ENCODE results near the gene GNA15.

Gene GNA15

GRCh38 chr19:3186891-3187661, 51.2 kb downstream of the GNA15 start:
- Histone ChIP-seq H3K27ac (replicated peaks; ENCODE audit: low read length) (no peak overlapping the region), H2AK5ac (ENCODE audit: low read depth, low read length) (peak overlapping the region; percentile 10), H3K36me3 (replicated peaks in 1 of 2; ENCODE audit: control insufficient read depth in 2 of 2, insufficient read depth in 2 of 2, low read length in 2 of 2) (peaks cover 6 to 11% of the 10 kb centered on the region in 2 donors), H3K4ac (ENCODE audit: low read length) (peak overlapping the region; percentile 37), H3K9me3 (replicated peaks in 1 of 2; ENCODE audit: control insufficient read depth in 2 of 2, insufficient read depth in 1 of 2, low read depth in 1 of 2, low read length in 2 of 2) (no peaks in the 10 kb centered on the region), H2AFZ (ENCODE audit: low read length) (no peak overlapping the region), H2BK12ac (ENCODE audit: low read length) (no peak overlapping the region), H3K14ac (ENCODE audit: low read length) (peak overlapping the region; percentile 99), H2BK5ac (ENCODE audit: low read length) (no peak overlapping the region), H4K91ac (ENCODE audit: low read depth, low read length, poor library complexity) (no peak overlapping the region), H3K4me1 (ENCODE audit: control insufficient read depth in 2 of 2, insufficient read depth in 1 of 2, low read depth in 1 of 2, low read length in 2 of 2) (peaks cover 6 to 12% of the 10 kb centered on the region in 2 donors), H3K4me3 (ENCODE audit: low read length in 2 of 2) (peak overlapping the region; percentile 75 to 94), H3K9ac (ENCODE audit: low read depth, low read length, poor library complexity) (peak overlapping the region; percentile 99), H3K27me3 (ENCODE audit: control insufficient read depth in 3 of 3, insufficient read depth in 3 of 3, low read depth in 1 of 3, low read length in 3 of 3) (no peaks in the 10 kb centered on the region), H3K79me1 (ENCODE audit: low read depth, low read length) (peaks cover 43% of the 10 kb centered on the region), H2BK120ac (ENCODE audit: low read depth, low read length) (no peak overlapping the region), H3K18ac (ENCODE audit: low read length) (no peak overlapping the region), H3K23ac (ENCODE audit: low read depth, low read length, poor library complexity) (no peak overlapping the region), H4K8ac (ENCODE audit: low read depth, low read length) (peak overlapping the region; percentile 30), H3K4me2 (ENCODE audit: insufficient read depth, low read length, poor library complexity, severe bottlenecking) (peak overlapping the region; percentile 93), H2BK15ac (ENCODE audit: low read length) (no peak overlapping the region)
- DNase-seq (ENCODE audit: low spot score), result no peak
- no CpG with 5 or more reads among the region's 23 CpGs for WGBS, 2 donors (ENCODE audit: extremely low coverage in 2 of 2, insufficient read length in 2 of 2, insufficient replicate concordance in 1 of 2)

GRCh38 chr19:3187662-3188511, 52.1 kb downstream of the GNA15 start:
- Histone ChIP-seq H3K4me3 (ENCODE audit: low read length in 2 of 2) (peak overlapping the region in 1 of 2 donors; percentile 75), H3K4me1 (ENCODE audit: control insufficient read depth in 2 of 2, insufficient read depth in 1 of 2, low read depth in 1 of 2, low read length in 2 of 2) (peaks cover 6 to 12% of the 10 kb centered on the region in 2 donors), H3K4ac (ENCODE audit: low read length) (peak overlapping the region; percentile 37), H2BK15ac (ENCODE audit: low read length) (no peak overlapping the region), H3K27me3 (ENCODE audit: control insufficient read depth in 3 of 3, insufficient read depth in 3 of 3, low read depth in 1 of 3, low read length in 3 of 3) (no peaks in the 10 kb centered on the region), H3K14ac (ENCODE audit: low read length) (no peak overlapping the region), H3K18ac (ENCODE audit: low read length) (no peak overlapping the region), H2AK5ac (ENCODE audit: low read depth, low read length) (no peak overlapping the region), H2BK5ac (ENCODE audit: low read length) (no peak overlapping the region), H4K91ac (ENCODE audit: low read depth, low read length, poor library complexity) (no peak overlapping the region), H3K36me3 (replicated peaks in 1 of 2; ENCODE audit: control insufficient read depth in 2 of 2, insufficient read depth in 2 of 2, low read length in 2 of 2) (peaks cover 6 to 11% of the 10 kb centered on the region in 2 donors), H3K4me2 (ENCODE audit: insufficient read depth, low read length, poor library complexity, severe bottlenecking) (no peak overlapping the region), H4K8ac (ENCODE audit: low read depth, low read length) (no peak overlapping the region), H3K27ac (replicated peaks; ENCODE audit: low read length) (no peak overlapping the region), H2BK120ac (ENCODE audit: low read depth, low read length) (no peak overlapping the region), H2BK12ac (ENCODE audit: low read length) (no peak overlapping the region), H3K23ac (ENCODE audit: low read depth, low read length, poor library complexity) (no peak overlapping the region), H2AFZ (ENCODE audit: low read length) (no peak overlapping the region), H3K9me3 (replicated peaks in 1 of 2; ENCODE audit: control insufficient read depth in 2 of 2, insufficient read depth in 1 of 2, low read depth in 1 of 2, low read length in 2 of 2) (no peaks in the 10 kb centered on the region), H3K9ac (ENCODE audit: low read depth, low read length, poor library complexity) (no peak overlapping the region), H3K79me1 (ENCODE audit: low read depth, low read length) (peaks cover 47% of the 10 kb centered on the region)
- no CpG with 5 or more reads among the region's 36 CpGs for WGBS, 2 donors (ENCODE audit: extremely low coverage in 2 of 2, insufficient read length in 2 of 2, insufficient replicate concordance in 1 of 2)
- no peak for DNase-seq (ENCODE audit: low spot score)

DNA sequence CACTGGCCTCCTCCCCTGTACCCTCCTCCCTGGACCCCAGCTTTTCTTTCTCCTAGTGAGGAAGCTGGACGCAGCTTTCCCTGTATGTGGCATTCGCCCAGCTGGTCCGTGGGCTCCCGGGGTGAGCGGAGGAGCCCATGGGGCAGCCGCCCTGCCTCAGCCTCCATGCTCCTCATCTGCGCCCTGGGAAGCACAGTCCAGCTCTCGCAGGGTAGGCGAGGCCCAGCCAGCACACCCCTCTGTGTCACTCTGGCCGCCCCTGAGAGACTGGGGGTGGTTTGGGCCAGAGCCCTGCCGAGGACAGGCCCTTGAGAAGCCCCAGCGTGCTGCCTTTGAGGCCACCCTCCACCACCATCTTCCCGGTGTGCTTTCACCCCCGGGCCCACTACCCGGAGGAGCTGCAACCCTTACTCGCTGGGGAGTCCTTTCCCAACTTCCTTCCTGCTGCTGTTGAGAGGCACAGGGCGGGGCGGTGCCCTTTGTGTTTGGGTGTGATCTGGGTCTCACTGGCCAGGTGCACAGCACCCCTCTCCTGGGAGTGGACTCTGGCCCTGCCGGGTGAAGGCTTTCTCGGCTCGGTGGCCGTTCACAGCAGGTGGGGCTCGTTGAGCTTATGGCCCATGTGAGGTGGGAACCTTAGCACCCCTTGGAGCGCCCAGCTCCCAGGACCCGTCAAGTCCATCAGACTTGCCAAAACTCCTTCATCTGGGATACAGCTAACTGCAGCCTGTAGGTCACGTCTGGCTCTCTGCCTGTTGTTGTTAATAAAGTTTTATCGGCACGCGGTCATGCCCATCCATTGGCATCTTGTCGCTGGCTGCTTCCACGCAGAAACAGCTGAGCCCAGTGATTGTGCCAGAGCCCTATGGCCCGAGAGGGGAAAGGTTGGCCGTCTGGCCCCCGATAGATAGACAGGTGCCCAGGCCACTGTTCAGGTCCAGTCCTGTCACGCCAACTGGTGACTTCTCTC, 53.1 kb downstream of the GNA15 start:
- Histone ChIP-seq H2BK12ac (ENCODE audit: low read length) (no peak overlapping the region), H3K9me3 (replicated peaks in 1 of 2; ENCODE audit: control insufficient read depth in 2 of 2, insufficient read depth in 1 of 2, low read depth in 1 of 2, low read length in 2 of 2) (no peaks in the 10 kb centered on the region), H3K27ac (replicated peaks; ENCODE audit: low read length) (no peak overlapping the region), H2BK120ac (ENCODE audit: low read depth, low read length) (no peak overlapping the region), H2BK5ac (ENCODE audit: low read length) (no peak overlapping the region), H4K91ac (ENCODE audit: low read depth, low read length, poor library complexity) (no peak overlapping the region), H3K4ac (ENCODE audit: low read length) (no peak overlapping the region), H3K18ac (ENCODE audit: low read length) (no peak overlapping the region), H3K14ac (ENCODE audit: low read length) (no peak overlapping the region), H3K79me1 (ENCODE audit: low read depth, low read length) (peaks cover 47% of the 10 kb centered on the region), H3K36me3 (replicated peaks in 1 of 2; ENCODE audit: control insufficient read depth in 2 of 2, insufficient read depth in 2 of 2, low read length in 2 of 2) (peaks cover 8 to 19% of the 10 kb centered on the region in 2 donors), H3K4me3 (ENCODE audit: low read length in 2 of 2) (no peak overlapping the region), H4K8ac (ENCODE audit: low read depth, low read length) (no peak overlapping the region), H3K23ac (ENCODE audit: low read depth, low read length, poor library complexity) (no peak overlapping the region), H2BK15ac (ENCODE audit: low read length) (no peak overlapping the region), H3K4me2 (ENCODE audit: insufficient read depth, low read length, poor library complexity, severe bottlenecking) (no peak overlapping the region), H3K27me3 (ENCODE audit: control insufficient read depth in 3 of 3, insufficient read depth in 3 of 3, low read depth in 1 of 3, low read length in 3 of 3) (no peaks in the 10 kb centered on the region), H2AFZ (ENCODE audit: low read length) (no peak overlapping the region), H2AK5ac (ENCODE audit: low read depth, low read length) (no peak overlapping the region), H3K9ac (ENCODE audit: low read depth, low read length, poor library complexity) (no peak overlapping the region), H3K4me1 (ENCODE audit: control insufficient read depth in 2 of 2, insufficient read depth in 1 of 2, low read depth in 1 of 2, low read length in 2 of 2) (peaks cover 6 to 12% of the 10 kb centered on the region in 2 donors)
- no CpG with 5 or more reads among the region's 35 CpGs for WGBS, 2 donors (ENCODE audit: extremely low coverage in 2 of 2, insufficient read length in 2 of 2, insufficient replicate concordance in 1 of 2)
- no peak for DNase-seq (ENCODE audit: low spot score)

Measured in neuronal stem cell (in vitro differentiated cells).